ENCODE results near the gene MLLT6.
A peak's percentile ranks its signal among the peaks of the same experiment; 100 is the strongest.
"Not testable (repeated sequence)": the region's sequence is repeated elsewhere in the genome, so short reads cannot be mapped to it uniquely, and the experiment has no call there.

The MLLT6 gene

DNA sequence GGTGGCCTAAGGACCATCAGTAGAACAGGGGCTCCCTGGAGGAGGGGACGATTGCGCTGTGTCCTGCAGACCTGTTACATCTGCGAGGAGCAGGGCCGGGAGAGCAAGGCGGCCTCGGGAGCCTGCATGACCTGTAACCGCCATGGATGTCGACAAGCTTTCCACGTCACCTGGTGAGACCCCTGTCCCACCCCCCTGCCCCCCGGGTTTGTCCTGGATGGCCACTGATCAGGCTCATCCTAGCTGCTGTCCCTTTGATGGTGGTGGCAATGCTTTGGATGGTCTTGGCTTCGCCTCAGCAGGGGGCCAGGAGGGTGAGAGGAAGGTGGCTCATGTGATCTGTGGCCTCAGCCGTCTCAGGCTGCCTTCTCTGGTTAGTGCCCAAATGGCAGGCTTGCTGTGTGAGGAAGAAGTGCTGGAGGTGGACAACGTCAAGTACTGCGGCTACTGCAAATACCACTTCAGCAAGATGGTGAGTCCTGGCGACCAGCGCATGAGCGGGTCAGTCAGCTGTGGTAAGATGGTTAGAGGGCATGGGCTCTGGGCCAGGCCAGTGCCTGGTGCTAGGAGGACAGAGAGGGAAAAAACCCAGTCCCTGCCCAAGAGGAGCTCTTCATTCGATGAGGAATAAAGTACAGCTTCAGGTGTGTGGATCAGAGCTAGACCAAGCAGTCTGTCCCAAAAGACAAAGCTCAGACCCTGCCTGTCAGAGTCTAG, 4.2 kb downstream of the MLLT6 start:
- DNase-seq = no peak

DNA sequence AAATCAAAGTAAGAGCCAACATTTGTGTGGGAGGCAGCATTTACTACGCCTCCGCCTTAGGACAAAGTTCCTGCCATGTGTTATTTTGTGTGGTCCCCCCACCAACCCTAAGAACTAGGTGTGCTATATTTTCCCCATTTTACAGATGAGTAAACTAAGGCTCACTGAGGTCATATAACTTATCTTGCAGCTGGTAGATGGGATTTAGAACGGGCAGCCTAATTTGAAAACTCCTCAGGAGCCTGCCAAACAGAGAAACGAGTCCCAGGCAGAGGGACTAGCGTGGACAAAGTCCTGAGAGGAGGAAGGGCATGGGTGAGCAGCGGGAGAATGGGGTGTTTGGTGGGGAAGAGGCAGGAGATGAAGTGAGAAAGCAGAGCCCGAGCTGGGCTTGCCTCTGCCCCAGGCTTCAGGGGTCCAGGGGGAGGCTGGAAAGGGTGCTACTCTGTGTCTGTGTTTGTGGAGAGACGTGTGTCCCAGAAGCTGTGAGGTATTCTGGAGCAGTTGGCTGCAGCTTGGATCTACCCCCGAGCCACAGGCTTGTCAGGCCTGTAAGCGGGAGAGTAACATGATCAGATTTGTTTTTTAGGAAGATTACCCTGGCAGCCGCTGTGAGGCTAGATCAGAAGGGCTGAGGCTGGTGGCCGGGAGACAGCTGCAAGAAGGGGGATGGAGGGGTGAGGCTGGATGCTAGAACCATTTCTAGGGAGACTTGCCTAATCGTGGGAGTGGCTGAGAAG, 5.0 kb downstream of the MLLT6 start:
- no peak for DNase-seq

DNA sequence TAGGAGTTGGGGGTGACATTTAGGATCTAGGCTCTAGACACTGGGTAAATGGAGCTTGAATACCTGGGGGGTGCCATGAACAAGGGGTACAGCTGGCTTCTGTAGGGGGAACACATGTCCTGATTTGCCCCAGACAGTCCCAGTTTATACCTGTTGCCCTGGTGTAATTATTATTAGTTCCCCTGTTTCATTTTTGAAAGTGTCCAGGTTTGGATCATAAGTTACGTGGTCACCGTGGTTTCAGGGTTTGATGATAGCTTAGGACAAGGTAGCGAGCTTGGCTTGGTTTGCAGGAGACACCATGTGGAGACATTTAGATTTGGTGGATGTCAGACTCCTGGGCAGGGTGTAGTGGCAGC, 5.5 kb downstream of the MLLT6 start:
- no peak for DNase-seq

DNA sequence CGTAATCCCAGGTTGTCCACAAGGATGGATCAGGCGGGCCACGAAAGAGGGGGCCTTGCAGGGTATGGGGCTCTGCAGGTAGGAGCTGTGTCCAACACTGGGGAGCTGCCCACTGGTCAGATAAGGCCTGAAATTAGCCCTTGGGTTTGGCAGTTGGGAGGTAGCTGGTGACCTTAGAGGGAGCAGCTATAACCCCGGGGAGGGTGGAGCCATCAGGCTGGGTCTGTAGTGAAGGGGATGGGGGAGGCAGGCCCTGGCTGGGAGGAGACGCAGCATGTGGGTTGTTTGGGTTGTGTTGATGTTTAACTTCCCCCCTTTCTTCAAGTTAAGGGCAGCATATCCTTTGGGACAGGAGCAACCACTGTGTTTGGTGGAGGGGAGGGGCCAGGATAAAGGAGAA, 5.9 kb downstream of the MLLT6 start:
- no peak for DNase-seq

DNA sequence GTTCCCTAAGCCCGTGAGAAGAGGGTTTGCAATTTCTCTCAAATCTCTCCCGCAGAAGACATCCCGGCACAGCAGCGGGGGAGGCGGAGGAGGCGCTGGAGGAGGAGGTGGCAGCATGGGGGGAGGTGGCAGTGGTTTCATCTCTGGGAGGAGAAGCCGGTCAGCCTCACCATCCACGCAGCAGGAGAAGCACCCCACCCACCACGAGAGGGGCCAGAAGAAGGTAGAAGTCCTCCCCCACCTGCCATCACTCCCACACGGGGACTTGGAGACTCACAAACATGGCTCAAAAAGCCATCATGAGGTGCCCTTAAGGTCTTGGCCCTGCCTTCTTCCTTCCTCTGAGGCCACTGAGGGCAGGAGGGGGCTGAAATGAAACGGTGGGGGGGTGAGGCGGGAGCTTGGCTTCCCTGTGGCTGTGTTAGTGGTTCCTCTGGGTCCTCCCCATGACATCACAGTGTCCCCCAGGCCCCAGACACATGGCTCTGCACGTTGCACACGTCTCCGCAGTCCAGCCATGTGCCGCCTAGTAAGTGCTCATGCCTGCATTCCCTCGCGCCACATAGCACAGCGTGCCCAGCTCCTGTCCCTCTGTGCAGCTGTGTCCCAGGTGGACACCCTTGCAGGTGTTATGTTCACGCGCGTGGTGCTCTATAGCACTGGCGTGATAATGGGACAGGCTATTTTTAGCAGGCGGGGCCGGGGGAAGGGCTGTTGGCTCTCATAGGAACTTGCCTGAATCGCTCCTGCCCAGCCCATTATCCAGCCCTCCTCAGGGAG, 6.9 kb downstream of the MLLT6 start:
- DNase-seq = no peak

DNA sequence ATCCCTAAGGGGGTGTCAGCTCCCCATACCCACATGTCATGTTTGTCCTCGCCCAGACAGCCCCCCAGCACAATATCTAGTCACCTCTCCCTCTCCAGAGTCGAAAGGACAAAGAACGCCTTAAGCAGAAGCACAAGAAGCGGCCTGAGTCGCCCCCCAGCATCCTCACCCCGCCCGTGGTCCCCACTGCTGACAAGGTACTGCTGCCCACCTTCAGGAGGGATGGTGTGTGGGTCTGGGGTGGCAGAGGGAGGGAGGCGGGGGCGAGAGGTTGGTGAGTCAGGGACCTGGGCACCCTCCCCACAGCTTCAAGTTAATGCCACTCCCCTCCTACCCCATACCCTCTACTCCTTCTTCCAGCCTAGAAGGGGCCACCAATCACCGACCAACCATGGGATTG, 7.5 kb downstream of the MLLT6 start:
- no peak for DNase-seq

DNA sequence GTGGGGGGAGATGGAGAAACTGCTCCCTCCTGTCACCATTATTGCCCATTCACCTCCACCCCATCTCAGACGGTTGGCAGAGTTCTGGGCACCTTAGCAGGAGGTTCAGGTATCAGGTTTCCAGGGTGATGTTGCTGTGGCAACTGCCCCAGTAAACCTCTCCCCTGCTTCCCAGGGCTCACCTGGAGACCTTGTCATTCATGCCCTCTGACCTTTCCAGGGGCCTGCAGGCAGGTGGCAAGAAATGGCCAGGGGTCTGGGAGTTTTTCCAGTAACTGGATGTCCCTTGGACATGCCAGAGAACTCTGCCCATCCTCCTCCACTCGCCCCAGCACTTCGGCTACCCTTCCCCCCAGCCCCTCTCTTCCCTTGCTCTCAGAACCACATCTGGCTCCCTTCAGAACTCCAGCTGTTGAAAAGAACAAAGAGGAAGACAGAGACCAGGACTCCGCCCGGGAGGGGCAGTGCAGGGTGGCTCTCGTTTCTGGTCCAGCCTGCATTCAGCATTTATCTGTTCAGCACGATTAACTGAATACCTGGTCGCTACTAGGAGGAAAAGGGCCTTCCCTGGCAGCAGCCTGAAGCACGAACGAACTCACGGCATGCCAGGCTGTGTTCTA, 8.5 kb downstream of the MLLT6 start:
- no peak for DNase-seq

DNA sequence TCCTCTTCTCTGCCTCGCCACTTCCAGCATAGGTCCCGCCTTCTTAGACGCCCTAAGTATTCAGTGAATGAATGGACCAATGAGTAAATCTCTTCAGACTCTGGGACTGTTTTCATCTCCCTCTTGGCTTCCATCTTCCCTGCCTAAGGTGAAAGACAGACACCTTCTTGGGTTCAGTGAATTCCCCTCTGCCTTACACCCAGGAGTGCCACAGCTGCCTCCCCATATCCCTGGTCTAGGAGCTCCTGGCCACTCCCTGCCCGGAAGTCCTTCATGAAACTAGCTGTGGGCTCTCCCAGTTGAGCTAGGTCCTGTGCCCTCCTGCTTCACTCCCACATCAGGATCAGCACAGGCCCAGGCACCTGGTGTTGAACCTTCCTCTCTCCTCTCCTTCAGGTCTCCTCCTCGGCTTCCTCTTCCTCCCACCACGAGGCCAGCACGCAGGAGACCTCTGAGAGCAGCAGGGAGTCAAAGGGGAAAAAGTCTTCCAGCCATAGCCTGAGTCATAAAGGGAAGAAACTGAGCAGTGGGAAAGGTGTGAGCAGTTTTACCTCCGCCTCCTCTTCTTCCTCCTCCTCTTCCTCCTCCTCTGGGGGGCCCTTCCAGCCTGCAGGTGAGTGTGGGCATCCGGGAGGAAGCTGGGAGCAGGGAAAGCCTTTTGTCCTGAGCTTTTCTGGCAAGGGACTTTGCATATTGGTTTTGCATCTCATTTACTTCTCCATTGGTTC, 10.3 kb downstream of the MLLT6 start:
- no peak for DNase-seq

DNA sequence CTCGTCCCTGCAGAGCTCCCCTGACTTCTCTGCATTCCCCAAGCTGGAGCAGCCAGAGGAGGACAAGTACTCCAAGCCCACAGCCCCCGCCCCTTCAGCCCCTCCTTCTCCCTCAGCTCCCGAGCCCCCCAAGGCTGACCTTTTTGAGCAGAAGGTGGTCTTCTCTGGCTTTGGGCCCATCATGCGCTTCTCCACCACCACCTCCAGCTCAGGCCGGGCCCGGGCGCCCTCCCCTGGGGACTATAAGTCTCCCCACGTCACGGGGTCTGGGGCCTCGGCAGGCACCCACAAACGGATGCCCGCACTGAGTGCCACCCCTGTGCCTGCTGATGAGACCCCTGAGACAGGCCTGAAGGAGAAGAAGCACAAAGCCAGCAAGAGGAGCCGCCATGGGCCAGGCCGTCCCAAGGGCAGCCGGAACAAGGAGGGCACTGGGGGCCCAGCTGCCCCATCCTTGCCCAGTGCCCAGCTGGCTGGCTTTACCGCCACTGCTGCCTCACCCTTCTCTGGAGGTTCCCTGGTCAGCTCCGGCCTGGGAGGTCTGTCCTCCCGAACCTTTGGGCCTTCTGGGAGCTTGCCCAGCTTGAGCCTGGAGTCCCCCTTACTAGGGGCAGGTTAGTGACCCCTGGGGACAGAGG, 11.4 kb downstream of the MLLT6 start:
- DNase-seq = no peak

DNA sequence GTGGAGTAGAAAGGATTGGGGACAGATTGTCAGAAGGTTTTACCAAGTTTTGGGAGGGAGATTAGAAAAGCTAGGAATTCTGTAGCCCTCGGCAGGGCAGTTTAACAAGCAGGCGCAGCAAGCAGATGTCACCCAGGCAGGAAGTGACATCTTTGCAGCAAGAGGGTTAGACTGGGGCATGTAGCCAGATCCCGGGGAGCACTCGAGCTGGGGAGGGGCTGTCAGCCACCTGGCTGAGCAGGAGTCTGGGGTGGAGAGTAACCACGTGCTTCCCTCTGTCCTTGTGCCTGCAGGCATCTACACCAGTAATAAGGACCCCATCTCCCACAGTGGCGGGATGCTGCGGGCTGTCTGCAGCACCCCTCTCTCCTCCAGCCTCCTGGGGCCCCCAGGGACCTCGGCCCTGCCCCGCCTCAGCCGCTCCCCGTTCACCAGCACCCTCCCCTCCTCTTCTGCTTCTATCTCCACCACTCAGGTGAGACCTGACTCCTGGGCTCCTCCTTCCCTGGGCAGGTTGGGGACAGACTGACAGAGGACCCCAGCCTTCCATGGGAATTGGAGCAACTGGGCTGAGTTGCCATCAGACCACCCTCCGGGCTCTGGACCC, 12.2 kb downstream of the MLLT6 start:
- DNase-seq = no peak

DNA sequence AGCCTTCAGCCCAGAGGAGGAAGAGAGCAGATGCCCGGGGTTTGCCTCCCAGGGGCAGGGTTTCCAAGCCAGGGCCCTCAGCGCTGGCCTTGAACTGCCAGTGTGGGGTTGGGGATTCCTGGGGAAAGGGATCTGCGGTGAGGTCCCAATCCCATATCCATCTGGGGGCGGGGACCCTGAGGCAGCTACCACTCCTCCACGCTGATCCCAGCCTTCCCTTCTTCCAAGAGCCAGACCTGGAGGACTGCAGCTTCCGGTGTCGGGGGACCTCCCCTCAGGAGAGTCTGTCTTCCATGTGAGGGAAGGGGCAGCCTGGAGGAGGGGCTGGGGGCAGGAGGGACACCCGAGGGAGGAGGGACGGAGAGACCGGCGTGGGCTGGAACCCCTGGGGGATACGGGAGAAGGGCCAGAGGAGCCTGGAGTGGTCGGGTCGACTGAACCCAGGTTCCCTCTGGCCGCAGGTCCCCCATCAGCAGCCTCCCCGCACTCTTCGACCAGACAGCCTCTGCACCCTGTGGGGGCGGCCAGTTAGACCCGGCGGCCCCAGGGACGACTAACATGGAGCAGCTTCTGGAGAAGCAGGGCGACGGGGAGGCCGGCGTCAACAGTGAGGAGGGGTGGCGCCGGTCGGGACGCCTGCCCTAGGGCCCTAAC, 14.3 kb downstream of the MLLT6 start:
- DNase-seq = no peak

DNA sequence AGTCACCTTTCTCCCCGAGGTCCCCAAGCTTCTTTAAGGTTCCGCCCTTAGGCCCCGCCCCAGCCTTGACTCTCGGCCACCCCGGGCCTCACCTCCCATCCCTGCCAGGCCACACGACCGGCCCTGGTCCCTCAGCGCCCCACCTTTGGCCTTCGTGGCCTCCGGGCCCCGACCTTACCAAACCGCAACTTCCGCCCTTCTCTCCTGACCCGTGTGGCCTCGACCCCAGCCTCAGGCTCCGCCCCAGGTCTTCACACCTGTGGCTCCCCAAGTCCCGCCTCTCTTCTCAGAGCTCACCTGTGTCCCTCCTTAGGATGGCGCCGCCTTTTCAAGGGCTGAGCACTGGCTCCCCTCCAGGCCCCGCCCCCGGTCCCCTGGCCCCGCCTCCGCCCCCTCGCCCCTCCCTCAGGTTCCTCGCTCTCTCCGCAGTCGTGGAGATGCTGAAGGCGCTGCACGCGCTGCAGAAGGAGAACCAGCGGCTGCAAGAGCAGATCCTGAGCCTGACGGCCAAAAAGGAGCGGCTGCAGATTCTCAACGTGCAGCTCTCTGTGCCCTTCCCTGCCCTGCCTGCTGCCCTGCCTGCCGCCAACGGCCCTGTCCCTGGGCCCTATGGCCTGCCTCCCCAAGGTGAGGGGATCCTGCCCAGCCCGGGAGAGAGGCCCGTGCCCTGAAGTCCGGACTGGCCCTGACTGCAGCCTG, 15.0 kb downstream of the MLLT6 start:
- no peak for DNase-seq

DNA sequence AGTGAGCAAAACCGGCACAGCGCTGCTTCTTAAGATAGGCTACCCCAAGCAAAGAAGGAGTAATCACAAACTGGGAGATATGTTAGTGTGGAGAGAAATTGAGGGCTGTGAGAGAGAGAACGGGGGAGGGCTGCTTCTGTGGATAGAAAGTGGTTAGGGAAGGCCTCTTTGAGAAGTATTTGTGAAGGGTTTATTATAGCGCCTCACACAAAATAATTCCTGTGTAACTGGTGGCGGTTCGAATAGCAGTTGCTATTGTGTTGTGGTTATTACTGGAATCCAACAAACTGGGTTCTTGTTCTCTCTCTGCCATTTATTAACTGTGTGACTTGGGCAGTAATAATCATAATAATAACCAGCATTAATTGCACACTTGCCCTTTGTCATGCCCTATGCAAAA, 15.9 kb downstream of the MLLT6 start:
- no peak for DNase-seq

DNA sequence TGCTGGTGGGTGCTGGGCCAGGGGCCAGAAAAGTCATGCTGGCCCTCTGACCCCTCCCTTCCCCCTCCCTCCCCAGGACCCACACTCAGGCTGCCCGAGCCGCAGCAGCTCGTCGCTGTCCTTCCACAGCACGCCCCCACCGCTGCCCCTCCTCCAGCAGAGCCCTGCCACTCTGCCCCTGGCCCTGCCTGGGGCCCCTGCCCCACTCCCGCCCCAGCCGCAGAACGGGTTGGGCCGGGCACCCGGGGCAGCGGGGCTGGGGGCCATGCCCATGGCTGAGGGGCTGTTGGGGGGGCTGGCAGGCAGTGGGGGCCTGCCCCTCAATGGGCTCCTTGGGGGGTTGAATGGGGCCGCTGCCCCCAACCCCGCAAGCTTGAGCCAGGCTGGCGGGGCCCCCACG, 16.7 kb downstream of the MLLT6 start:
- DNase-seq = no peak

DNA sequence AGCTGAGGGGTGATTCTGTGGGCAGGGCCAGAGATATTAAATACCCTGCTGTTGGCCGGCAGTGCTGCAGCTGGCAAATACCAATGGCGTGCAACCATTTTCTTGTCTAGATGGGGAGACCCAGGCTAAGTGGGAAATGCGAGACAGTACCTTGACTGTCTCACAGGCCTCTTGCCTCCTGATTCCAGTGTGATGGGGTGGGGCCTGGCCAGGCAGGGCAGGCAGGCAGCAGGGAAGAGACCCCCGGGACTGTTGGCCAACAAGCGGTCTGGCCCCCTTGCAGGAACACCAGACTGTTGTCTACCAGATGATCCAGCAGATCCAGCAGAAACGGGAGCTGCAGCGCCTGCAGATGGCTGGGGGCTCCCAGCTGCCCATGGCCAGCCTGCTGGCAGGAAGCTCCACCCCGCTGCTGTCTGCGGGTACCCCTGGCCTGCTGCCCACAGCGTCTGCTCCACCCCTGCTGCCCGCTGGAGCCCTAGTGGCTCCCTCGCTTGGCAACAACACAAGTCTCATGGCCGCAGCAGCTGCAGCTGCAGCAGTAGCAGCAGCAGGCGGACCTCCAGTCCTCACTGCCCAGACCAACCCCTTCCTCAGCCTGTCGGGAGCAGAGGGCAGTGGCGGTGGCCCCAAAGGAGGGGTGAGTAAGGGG, 19.4 kb downstream of the MLLT6 start:
- DNase-seq = peak; percentile 89

DNA sequence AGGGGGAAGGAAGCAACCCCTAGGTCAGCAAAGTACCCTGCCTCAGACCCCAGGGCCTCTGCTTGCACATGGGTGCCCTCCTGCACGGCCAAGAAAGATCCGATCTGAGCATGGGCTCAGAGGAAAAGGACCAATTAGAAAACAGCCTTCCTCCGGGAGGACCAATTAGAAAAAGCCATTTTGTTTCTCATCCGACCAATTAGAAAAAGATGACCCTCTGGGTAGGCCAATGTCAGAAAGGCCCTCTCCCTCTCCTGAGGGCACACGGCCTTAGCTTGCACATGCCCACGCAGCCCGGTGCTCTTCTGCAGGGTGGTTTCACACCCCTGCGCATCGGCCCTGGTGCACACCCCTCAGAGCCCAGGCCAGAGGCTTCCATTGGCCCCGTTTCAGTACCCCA, 20.0 kb downstream of the MLLT6 start:
- peak; percentile 72 for DNase-seq

DNA sequence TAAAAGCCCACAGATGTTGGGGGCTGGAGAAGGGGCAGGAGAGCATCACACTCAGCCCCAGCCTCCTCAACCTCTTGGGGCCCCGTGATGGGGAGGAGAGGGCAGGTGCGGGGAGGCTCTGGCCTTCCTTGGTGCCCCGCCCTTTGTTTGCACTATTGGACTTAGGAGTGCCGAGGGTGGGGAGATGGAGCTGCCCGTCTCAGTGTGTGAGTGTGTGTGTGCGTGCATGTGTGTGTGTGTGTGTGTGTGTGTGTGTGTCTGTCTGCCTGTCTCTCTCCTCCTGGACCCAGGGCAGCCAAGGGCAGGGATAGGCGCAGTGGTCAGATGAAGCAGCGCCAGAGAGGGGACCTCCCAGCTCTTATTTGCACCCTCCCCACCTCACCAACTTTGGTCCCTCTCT, 21.1 kb downstream of the MLLT6 start:
- not testable (repeated sequence) for DNase-seq

DNA sequence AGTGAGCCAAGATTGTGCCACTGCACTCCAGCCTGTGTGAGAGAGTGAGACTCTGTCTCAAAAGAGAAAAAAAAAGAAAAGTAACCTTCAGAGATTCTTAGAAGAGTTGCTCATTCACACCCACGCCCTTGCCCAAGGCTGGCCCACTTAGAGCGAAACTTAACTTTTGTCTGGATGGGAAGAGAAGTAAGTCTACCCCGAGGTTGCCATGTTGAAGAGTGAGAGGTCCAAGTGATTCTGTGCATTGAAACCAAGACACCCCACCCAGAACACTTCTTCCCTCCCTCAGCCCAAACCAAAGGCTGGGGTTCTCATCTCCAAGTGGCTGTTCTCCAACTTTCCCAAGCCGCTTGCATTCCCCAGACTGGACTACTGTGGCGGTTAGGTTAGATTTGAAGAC, 22.7 kb downstream of the MLLT6 start:
- DNase-seq = no peak

DNA sequence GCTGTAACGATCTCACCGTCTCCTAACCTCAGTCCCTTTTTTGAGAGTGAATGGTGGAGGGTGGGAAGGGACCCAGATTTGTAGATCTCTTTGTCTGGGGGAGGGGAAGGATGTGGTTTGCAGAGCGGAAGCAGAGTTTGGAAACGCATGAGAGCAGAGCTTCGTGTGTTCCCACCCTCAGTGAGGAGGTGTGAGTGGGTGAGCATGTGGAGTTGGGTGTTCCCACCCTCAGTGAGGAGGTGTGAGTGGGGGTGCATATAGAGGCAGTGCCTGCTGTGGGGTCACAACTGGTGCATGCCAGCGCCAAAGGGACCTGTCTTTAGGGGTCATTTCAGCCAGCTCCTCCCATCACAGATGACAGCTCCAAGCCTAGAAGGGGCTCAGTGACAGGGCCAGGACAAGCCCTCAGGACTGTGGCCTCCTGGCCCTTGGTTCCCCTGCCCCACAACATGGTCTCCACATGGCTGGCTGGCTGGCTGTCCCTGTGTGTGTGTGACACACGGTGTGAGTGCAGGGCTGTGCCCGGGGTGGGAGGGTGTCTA, 23.3 kb downstream of the MLLT6 start:
- DNase-seq = no peak

DNA sequence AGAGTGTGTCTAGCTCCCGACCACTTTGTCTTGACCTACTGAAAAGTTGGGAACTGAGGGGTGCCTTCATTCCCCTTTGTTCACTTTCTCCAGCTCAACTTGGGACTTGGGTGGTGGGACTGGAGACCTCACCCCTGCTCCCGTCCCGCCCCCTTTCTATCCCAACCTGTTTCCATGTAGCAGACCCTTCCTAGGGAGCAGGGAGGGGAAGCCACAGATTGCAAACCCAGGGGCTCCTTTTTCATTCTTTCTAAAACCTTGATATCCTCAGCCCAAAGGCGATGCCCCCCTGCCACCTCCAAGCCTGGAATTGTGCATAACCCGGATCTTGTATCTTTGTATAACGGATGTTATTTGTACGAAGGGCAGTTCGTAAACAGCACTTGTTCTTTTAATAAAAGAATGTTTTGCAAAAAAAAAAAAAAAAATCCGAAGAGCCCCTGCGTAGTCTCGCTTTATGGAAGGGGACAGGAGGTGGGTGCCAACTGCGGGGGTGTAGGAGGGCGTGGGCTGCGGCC, 24.4 kb downstream of the MLLT6 start:
- DNase-seq = no peak

Data from SHP77 treated with DMSO at 0.1 percent for 48 hours (cell line).